Tibial artery (tissue), 4 donors: ENCODE results near the gene RNPS1.
A peak's percentile ranks its signal among the peaks of the same experiment; 100 is the strongest.
"Not testable (repeated sequence)": the region's sequence is repeated elsewhere in the genome, so short reads cannot be mapped to it uniquely, and the experiment has no call there.

Experiments used
- DNase-seq, 2 donors: peaks; one replicate each; pipeline ENCODE4 v3.0.0-alpha.2; 2019
- H3K27ac ChIP-seq, 2 donors: fragments of 200-600 bp; sonication (generic) in 1 of 2; 1 replicate in 1 of 2; 2 replicates in 1 of 2; pipeline ENCODE4 v1.5.1; 2018 to 2019; ENCODE audit warnings: mild to moderate bottlenecking in 1 of 2
- H3K27me3 ChIP-seq, 2 donors: fragments of 200-600 bp; sonication (generic) in 1 of 2; one replicate each; pipeline versions ENCODE4 v1.5.1 to v1.6.0; 2016 to 2019
- H3K36me3 ChIP-seq, 3 donors: fragments of 200-600 bp; sonication (generic) in 2 of 3; one replicate each; pipeline ENCODE4 v1.5.1; 2016 to 2019; ENCODE audit warnings: mild to moderate bottlenecking in 2 of 3
- H3K4me1 ChIP-seq, 4 donors: fragments of 200-600 bp; sonication (generic) in 2 of 4; 1 replicate in 3 of 4; 2 replicates in 1 of 4; pipeline ENCODE4 v1.5.1; 2016 to 2019
- H3K4me3 ChIP-seq, 2 donors: fragments of 200-600 bp; sonication (generic) in 1 of 2; 1 replicate in 1 of 2; 2 replicates in 1 of 2; pipeline ENCODE4 v1.5.1; 2018 to 2019; ENCODE audit warnings: mild to moderate bottlenecking in 2 of 2
- H3K9me3 ChIP-seq, 3 donors: fragments of 200-600 bp; sonication (generic) in 1 of 3; one replicate each; pipeline ENCODE4 v1.5.1; 2016 to 2019
- intact Hi-C: fragments of 100-400 bp; cut with DNase I; formaldehyde crosslinking; loops from one replicate; pipeline ENCODE4 v1.15.0; 2023; ENCODE audit warnings: low total_unique reads
- TF ChIP-seq, protein P1 (sequence below), 2 experiments: fragments of 200-600 bp in 1 of 2; fragments of 450-650 bp in 1 of 2; IDR thresholded peaks; one replicate each; pipeline ENCODE4 v1.5.1; 2017 to 2019; ENCODE audit warnings: antibody characterized with exemption in 2 of 2, mild to moderate bottlenecking in 1 of 2, moderate library complexity in 1 of 2

RNPS1 gene

DNA sequence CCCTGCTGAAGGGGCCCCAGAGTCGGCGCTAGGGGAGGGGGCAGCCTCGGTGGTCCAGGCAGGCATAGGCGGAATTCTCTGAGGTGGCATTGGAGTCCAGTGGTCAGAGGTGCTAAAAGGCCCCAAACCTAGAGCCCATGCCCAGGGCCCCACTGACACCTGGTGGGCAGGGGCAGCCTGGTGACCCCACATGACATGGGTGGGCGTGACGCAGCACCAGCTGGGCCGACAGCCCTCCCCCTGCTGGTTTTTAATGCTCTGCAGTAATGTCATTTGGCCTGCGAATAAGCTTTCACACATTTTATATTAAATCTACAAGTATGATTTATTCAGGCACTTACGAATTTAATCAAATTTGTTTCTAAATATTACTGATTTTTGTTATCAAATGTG, 2.1 kb upstream of the RNPS1 start:
- no peaks in the 10 kb centered on the region for H3K27me3 ChIP-seq
- H3K36me3 ChIP-seq = peaks cover 0 to 4% (median 0%) of the 10 kb centered on the region in 3 donors
- H3K9me3 ChIP-seq = no peaks in the 10 kb centered on the region
- DNase-seq = no peak
- no peak overlapping the region for H3K4me3 ChIP-seq
- H3K4me1 ChIP-seq = peaks cover 6 to 31% (median 29%) of the 10 kb centered on the region in 4 donors
- intact Hi-C loops = no loop called here
- H3K27ac ChIP-seq = no peak overlapping the region
- TF ChIP-seq, protein P1, sequence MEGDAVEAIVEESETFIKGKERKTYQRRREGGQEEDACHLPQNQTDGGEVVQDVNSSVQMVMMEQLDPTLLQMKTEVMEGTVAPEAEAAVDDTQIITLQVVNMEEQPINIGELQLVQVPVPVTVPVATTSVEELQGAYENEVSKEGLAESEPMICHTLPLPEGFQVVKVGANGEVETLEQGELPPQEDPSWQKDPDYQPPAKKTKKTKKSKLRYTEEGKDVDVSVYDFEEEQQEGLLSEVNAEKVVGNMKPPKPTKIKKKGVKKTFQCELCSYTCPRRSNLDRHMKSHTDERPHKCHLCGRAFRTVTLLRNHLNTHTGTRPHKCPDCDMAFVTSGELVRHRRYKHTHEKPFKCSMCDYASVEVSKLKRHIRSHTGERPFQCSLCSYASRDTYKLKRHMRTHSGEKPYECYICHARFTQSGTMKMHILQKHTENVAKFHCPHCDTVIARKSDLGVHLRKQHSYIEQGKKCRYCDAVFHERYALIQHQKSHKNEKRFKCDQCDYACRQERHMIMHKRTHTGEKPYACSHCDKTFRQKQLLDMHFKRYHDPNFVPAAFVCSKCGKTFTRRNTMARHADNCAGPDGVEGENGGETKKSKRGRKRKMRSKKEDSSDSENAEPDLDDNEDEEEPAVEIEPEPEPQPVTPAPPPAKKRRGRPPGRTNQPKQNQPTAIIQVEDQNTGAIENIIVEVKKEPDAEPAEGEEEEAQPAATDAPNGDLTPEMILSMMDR (IDR thresholded peaks at IDR 0.05) = no peak

DNA sequence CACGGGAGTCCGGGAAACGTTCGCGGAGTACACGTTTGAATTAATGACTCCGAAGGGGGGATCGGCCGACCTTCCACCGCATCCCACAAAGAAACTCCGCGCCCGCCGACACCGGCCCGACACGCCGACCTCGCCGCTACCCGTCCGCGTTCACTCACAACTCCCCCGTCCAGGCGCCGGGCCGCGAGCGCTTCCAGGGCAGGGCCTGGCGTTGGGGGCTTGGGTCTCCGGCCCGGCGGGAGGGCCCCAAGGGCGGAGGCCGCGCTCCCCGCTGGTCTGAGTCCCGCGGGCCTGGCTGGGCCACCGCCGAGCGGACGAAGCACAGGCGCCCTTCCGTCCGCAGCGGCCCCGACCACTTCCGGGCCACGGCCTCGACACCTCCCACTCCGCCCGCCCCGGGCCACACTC, 417 bp downstream of the RNPS1 start:
- not testable (repeated sequence) for H3K9me3 ChIP-seq, H3K27me3 ChIP-seq
- peak in 1 of 2 donors; percentile 25 for DNase-seq
- peaks cover 6 to 36% (median 30%) of the 10 kb centered on the region in 4 donors for H3K4me1 ChIP-seq
- intact Hi-C loops = loop anchor here (5.0 kb wide), 1 partner anchor 45 kb away; the partner anchor contains the start of gene E4F1
- peak overlapping the region; percentile 74 to 92 for H3K4me3 ChIP-seq
- H3K36me3 ChIP-seq = peaks cover 13 to 23% (median 15%) of the 10 kb centered on the region in 3 donors
- peak overlapping the region; percentile 80 to 96 for H3K27ac ChIP-seq

DNA sequence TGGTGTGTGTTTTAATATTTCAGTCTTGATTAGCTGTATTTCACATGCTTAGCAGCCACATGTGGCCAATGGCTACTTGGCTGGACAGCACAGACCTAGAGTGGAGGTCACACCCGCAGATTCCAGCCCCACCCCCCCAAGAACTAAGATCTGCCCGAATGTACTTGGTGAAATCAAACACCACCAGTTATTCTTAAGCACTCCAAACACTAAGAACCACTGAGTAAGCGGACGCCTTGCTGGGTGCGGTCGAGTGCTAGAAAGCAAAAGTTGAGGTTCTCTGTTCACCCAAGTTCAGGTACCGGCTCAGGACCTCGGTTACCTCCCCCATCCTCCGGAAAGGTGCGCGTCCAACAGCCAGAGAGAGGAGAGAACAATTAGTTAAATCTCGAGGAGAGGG, 1.0 kb downstream of the RNPS1 start:
- H3K27ac ChIP-seq = peak overlapping the region; percentile 80 to 96
- not testable (repeated sequence) for DNase-seq

DNA sequence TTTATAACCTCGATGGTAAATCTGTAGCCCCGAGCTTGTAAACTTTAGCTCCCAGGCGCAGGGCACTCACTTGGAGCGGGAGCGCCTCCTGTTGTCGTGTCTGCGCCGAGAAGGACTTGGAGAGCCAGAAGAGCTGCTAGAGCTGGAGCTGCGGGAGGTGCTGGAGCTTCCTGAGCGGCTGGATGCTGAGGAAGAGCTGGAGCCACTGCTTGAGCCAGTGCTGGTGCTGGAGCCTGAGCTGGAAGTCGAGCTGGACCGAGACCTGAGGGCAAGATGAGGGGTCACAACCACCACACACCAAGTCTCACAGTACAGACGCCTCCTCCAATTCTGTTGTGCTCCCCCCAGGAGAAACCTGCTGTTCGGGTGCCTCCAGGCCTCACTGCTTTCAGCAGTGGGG, 4.9 kb downstream of the RNPS1 start:
- H3K9me3 ChIP-seq, H3K27ac ChIP-seq, H3K27me3 ChIP-seq, DNase-seq, H3K4me3 ChIP-seq, intact Hi-C loops: not testable (repeated sequence)
- peaks cover 0 to 22% (median 18%) of the 10 kb centered on the region in 4 donors for H3K4me1 ChIP-seq
- peaks cover 50 to 68% (median 55%) of the 10 kb centered on the region in 3 donors for H3K36me3 ChIP-seq

More for the DNA sequence above, 1.0 kb downstream of the RNPS1 start:
- Histone ChIP-seq H3K36me3 (peaks cover 19 to 29% (median 21%) of the 10 kb centered on the region in 3 donors), H3K4me3 (peak overlapping the region; percentile 74 to 92), H3K4me1 (peaks cover 6 to 36% (median 30%) of the 10 kb centered on the region in 4 donors)
- H3K27me3 ChIP-seq, H3K9me3 ChIP-seq: not testable (repeated sequence)
- intact Hi-C loops = loop anchor here (5.0 kb wide), 1 partner anchor 45 kb away; the partner anchor contains the start of gene E4F1

DNA sequence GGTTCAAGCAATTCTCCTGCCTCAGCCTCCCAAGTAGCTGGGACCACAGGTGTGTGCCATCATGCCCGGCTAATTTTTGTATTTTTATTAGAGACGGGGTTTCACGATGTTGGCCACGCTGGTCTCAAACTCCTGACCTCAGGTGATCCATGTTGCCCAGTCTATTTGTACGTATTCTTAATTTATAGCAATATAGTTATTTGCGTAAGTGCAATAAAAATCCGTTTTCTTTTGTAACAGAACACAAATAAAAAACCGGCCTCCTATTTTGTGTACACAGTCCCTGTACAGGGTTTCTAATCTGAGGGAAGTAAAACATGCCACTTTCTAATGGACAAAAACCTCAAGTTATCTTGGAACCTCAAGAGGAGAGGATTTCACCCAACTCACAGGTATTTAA, 7.7 kb downstream of the RNPS1 start:
- H3K4me3 ChIP-seq = no peak overlapping the region
- TF ChIP-seq, protein P1 (IDR thresholded peaks at IDR 0.05) = no peak
- H3K27me3 ChIP-seq = no peaks in the 10 kb centered on the region
- intact Hi-C loops = no loop called here
- no peak for DNase-seq
- H3K36me3 ChIP-seq = peaks cover 76 to 95% (median 83%) of the 10 kb centered on the region in 3 donors
- peaks cover 0 to 7% (median 2%) of the 10 kb centered on the region in 4 donors for H3K4me1 ChIP-seq
- no peaks in the 10 kb centered on the region for H3K9me3 ChIP-seq
- no peak overlapping the region for H3K27ac ChIP-seq

DNA sequence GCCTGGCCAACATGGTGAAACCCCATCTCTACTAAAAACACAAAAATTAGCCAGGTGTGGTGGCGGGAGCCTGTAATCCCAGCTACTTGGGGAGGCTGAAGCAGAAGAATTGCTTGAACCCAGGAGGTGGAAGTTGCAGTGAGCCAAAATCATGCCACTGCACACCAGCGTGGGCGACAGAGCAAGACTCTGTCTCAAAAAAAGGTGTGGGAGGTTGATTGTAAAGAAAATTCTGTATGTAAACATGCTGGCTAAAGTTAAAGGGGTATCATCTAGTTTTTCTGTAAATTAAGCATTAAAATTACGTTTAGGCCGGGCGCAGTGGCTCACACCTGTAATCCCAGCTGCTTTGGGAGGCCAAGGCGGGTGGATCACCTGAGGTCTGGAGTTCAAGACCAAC, 9.4 kb downstream of the RNPS1 start:
- peaks cover 86 to 100% (median 98%) of the 10 kb centered on the region in 3 donors for H3K36me3 ChIP-seq
- intact Hi-C loops, H3K27me3 ChIP-seq, DNase-seq, H3K9me3 ChIP-seq, H3K27ac ChIP-seq, H3K4me3 ChIP-seq, H3K4me1 ChIP-seq: not testable (repeated sequence)

DNA sequence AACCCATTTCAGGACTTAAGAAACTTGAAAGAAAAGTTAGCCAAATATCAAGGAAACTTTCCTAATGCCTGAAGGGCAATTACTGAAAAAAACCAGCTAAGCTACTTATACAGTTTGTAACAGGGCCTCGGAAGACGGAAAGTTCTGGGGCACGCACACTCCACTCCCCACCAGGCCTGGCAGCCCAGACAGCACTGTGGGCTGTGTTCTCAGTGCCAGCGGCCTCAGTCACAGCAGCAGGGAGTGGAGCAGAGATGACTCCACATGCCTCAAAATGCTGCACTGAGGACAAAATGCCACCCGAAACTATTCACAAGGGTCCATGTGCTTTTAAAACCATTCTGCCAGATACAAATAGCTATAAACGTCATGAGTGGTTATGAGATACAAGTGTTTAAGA, 10.2 kb downstream of the RNPS1 start:
- no peak for DNase-seq
- intact Hi-C loops = no loop called here
- H3K27me3 ChIP-seq = no peaks in the 10 kb centered on the region
- no peaks in the 10 kb centered on the region for H3K9me3 ChIP-seq
- no peaks in the 10 kb centered on the region for H3K4me1 ChIP-seq
- peaks cover 86 to 100% (median 93%) of the 10 kb centered on the region in 3 donors for H3K36me3 ChIP-seq
- H3K27ac ChIP-seq = no peak overlapping the region
- TF ChIP-seq, protein P1 (IDR thresholded peaks at IDR 0.05) = no peak
- no peak overlapping the region for H3K4me3 ChIP-seq
